ENCODE results near the gene RAB3IL1.

- no peak for TF ChIP-seq POLR2AphosphoS5 (IDR thresholded peaks at IDR 0.05)
- TF ChIP-seq CTCF (IDR thresholded peaks at IDR 0.05) = no peak
- TF ChIP-seq POLR2A (IDR thresholded peaks at IDR 0.05) = no peak
Measured at GRCh38 chr11:61905067-61905696, 12.2 kb downstream of the RAB3IL1 start.

Data from breast epithelium (tissue), 3 donors.